Neuron (in vitro differentiated cells): ENCODE measurements around the gene HADH.
"Not testable (repeated sequence)": the region's sequence is repeated elsewhere in the genome, so short reads cannot be mapped to it uniquely, and the experiment has no call there.

Experiments used
- H2AFZ ChIP-seq: one replicate; pipeline ENCODE4 v1.6.1; 2013; ENCODE audit warnings: low read depth, mild to moderate bottlenecking, inconsistent platforms, low read length, moderate library complexity
- H3K27me3 ChIP-seq: one replicate; pipeline ENCODE4 v1.6.1; 2013; ENCODE audit warnings: low read length; ENCODE audit not compliant: insufficient read depth
- H3K36me3 ChIP-seq: one replicate; pipeline ENCODE4 v1.6.1; 2013; ENCODE audit warnings: low read length; ENCODE audit not compliant: insufficient read depth
- H3K4me1 ChIP-seq: one replicate; pipeline ENCODE4 v1.6.1; 2013; ENCODE audit warnings: low read length; ENCODE audit not compliant: insufficient read depth
- H3K4me3 ChIP-seq: 2 replicates; pipeline ENCODE4 v1.5.1; 2013; ENCODE audit warnings: mild to moderate bottlenecking, low read length, moderate library complexity
- H3K9me3 ChIP-seq: one replicate; pipeline ENCODE4 v1.6.1; 2013; ENCODE audit warnings: low read length

Gene HADH

DNA sequence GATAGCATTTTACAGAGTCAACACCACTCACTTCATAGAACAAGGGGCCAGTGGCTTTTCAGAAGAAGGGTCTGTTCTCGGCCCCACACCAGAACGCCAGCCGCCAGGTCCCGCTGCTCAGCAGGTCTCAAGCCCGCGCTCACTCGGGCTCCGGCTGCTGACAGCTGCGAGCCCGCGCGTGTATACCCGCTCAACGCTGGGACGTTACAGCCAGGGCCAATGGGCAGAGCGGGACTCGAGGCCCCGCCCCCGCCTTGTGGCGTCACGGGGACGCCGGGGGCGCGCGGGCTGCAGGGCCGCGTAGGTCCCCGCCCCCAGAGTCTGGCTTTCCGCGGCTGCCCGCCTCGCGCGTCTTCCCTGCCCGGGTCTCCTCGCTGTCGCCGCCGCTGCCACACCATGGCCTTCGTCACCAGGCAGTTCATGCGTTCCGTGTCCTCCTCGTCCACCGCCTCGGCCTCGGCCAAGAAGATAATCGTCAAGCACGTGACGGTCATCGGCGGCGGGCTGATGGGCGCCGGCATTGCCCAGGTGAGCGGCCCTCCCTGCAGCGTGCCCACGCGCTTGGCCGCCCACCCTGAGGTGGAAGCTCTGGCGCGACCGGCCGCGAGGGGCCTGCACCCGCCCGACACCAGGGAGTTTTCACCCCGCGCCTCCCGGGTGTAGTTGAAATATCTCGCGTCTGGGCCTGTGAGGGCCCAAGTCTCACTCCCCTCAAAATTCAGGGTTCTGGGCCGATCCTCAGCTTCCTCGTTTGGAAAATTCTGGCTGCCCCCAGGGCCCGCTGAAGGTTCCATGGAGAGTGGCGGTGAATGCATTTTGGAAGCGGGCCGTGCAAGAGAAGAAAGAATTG, at the start of gene HADH:
Gene HADH, plus strand, starts transcription at position 353 of the 850 bp plus-strand sequence. Its CDS starts 44 bp downstream, at position 397.
- no peaks in the 10 kb centered on the region for H3K9me3 ChIP-seq
- peaks cover 18% of the 10 kb centered on the region for H3K4me1 ChIP-seq
- no peaks in the 10 kb centered on the region for H3K36me3 ChIP-seq
- H3K27me3 ChIP-seq: no peaks in the 10 kb centered on the region
- peak within 1 kb of the TSS; percentile 95 for H3K4me3 ChIP-seq
- peak within 1 kb of the TSS; percentile 98 for H2AFZ ChIP-seq

DNA sequence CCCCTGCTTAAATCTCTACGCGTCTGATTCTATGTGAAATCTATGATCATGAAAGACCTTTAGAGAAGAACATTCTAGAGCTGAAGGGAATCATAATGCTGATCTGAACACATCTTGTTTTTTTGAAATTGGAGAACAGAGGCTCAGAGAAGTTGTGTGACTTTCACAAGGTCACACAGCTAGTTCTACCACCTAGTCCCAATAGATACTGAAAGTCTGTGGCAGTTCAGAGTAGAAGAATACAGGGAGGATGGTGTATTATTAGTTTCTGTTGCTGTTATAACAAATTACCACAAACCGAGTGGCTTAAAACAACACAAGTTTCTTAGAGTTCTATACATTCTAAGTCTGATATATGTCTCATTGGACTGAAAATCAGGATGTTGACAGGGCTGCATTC, 43.9 kb upstream of the HADH start:
- no peaks in the 10 kb centered on the region for H3K27me3 ChIP-seq
- no peaks in the 10 kb centered on the region for H3K4me1 ChIP-seq
- H3K4me3 ChIP-seq: no peak overlapping the region
- no peak overlapping the region for H2AFZ ChIP-seq
- no peaks in the 10 kb centered on the region for H3K9me3 ChIP-seq
- peaks cover 4% of the 10 kb centered on the region for H3K36me3 ChIP-seq

GRCh38 chr4:107950746-107951540, 38.7 kb upstream of the HADH start:
- Histone ChIP-seq H2AFZ (no peak overlapping the region), H3K36me3 (peaks cover 7% of the 10 kb centered on the region), H3K4me1 (no peaks in the 10 kb centered on the region), H3K27me3 (no peaks in the 10 kb centered on the region), H3K9me3 (no peaks in the 10 kb centered on the region), H3K4me3 (no peak overlapping the region)

DNA sequence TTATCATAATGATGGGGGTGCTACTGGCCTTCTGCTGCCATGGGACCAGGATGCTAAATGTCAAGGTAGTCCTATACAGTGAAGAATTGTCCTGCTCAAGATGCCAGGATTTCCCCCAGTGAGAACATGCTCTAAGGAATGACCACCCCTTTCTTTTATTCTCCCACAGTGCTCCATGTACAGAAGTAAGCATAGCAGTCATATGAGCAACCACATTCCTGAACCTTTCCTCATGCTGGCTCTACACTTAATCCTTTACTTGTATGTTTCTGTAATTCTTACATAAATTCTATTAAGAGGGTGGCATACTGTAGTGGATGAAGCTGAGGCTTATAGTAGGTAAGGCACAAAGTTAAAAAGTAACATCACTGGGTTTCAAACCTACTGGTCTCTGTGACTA, 38.1 kb upstream of the HADH start:
- no peaks in the 10 kb centered on the region for H3K9me3 ChIP-seq
- H3K36me3 ChIP-seq: peaks cover 7% of the 10 kb centered on the region
- H2AFZ ChIP-seq: no peak overlapping the region
- H3K4me1 ChIP-seq: no peaks in the 10 kb centered on the region
- H3K27me3 ChIP-seq: no peaks in the 10 kb centered on the region
- H3K4me3 ChIP-seq: no peak overlapping the region

- Histone ChIP-seq H3K27me3 (no peaks in the 10 kb centered on the region), H2AFZ (no peak overlapping the region), H3K4me3 (no peak overlapping the region), H3K4me1 (no peaks in the 10 kb centered on the region), H3K36me3 (peaks cover 2% of the 10 kb centered on the region), H3K9me3 (no peaks in the 10 kb centered on the region)
Measured at GRCh38 chr4:107956011-107956410, 33.7 kb upstream of the HADH start.

DNA sequence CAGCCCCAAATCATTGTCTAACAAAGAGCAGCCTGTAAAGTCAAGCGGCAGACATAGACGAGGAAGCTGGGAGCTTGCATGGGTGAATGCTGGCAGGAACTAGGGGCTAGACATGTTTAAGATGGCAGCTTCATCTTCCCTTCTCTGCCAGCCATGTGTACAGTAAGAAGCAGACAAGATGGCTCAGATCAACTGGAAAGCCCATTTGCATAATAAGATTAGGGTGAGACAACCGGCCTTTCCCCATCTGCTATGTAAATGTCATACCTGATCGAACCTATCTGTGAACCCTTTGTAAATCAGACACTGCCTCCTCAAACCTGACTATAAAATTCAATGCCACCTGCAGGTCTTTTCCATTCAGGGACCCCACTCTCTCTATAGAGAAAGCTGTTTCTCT, 22.8 kb upstream of the HADH start:
- H2AFZ ChIP-seq: no peak overlapping the region
- no peaks in the 10 kb centered on the region for H3K9me3 ChIP-seq
- H3K4me3 ChIP-seq: no peak overlapping the region

DNA sequence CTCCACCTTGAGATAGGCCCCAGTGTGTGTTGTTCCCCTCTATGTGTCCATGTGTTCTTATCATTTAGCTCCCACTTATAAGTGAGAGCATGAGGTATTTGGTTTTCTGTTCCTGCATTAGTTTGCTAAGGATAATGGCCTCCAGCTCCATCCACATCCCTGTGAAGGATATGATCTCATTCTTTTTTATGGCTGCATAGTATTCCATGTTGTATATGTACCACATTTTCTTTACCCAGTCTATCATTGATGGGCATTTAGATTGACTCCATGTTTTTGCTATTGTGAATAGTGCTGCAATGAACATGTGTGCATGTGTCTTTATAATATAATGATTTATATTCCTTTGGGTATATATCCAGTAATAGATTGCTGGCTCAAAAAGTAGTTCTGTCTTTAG, 22.2 kb upstream of the HADH start:
- not testable (repeated sequence) for H2AFZ ChIP-seq, H3K4me1 ChIP-seq, H3K9me3 ChIP-seq, H3K27me3 ChIP-seq, H3K4me3 ChIP-seq, H3K36me3 ChIP-seq

More for the DNA sequence above, 22.8 kb upstream of the HADH start:
- H3K36me3 ChIP-seq: no peaks in the 10 kb centered on the region
- H3K27me3 ChIP-seq: no peaks in the 10 kb centered on the region
- no peaks in the 10 kb centered on the region for H3K4me1 ChIP-seq

- H3K36me3 ChIP-seq, H3K4me1 ChIP-seq, H3K27me3 ChIP-seq, H2AFZ ChIP-seq, H3K9me3 ChIP-seq, H3K4me3 ChIP-seq: not testable (repeated sequence)
Measured at GRCh38 chr4:107967921-107968320, 21.8 kb upstream of the HADH start.

GRCh38 chr4:107970063-107970798, 19.5 kb upstream of the HADH start:
- H3K4me1 ChIP-seq: no peaks in the 10 kb centered on the region
- no peak overlapping the region for H2AFZ ChIP-seq
- no peak overlapping the region for H3K4me3 ChIP-seq
- no peaks in the 10 kb centered on the region for H3K27me3 ChIP-seq
- no peaks in the 10 kb centered on the region for H3K36me3 ChIP-seq
- no peaks in the 10 kb centered on the region for H3K9me3 ChIP-seq

- no peak overlapping the region for H2AFZ ChIP-seq
- H3K9me3 ChIP-seq: no peaks in the 10 kb centered on the region
- H3K4me3 ChIP-seq: no peak overlapping the region
- no peaks in the 10 kb centered on the region for H3K27me3 ChIP-seq
- no peaks in the 10 kb centered on the region for H3K4me1 ChIP-seq
- H3K36me3 ChIP-seq: no peaks in the 10 kb centered on the region
Measured at GRCh38 chr4:107972605-107973004, 17.1 kb upstream of the HADH start.

DNA sequence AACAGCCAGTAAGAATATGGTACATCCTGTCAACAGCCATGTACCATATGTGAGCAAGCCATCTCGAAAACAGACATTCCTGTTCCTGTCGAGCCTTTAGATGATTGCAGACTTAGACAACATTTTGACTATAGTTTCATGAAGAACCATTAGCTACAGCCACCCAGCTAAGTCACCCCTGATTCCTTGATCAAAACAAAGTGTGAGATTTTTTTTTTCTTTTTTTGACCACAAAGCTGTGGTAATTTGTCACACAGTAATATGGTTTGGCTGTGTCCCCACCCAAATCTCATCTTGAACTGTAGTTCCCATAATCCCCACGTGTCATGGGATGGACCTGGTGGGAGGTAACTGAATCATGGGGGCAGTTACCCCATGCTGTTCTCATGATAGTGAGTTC, 15.2 kb upstream of the HADH start:
- no peaks in the 10 kb centered on the region for H3K27me3 ChIP-seq
- H3K36me3 ChIP-seq: no peaks in the 10 kb centered on the region
- no peak overlapping the region for H2AFZ ChIP-seq
- H3K9me3 ChIP-seq: no peaks in the 10 kb centered on the region
- H3K4me3 ChIP-seq: no peak overlapping the region
- H3K4me1 ChIP-seq: no peaks in the 10 kb centered on the region

DNA sequence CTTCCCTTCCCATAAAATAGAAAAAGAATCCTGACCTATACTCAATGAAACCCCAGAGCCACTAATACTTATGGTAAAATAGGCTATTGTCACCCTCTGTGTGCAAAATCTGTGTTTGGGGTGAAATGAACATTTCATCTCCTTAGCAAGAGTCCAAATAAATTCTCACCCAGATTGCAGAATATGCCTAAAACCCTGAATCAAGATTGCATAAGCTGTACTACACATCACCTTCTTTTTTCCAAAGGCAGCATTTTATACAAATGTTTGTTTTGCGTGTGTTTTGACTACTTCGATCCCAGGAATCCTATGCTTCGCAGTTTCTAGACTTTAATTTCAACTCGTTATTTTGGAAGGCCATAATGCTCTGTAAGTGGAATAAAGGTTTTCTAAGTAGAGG, 12.2 kb upstream of the HADH start:
- Histone ChIP-seq H3K36me3 (no peaks in the 10 kb centered on the region), H3K4me1 (no peaks in the 10 kb centered on the region), H2AFZ (no peak overlapping the region), H3K27me3 (no peaks in the 10 kb centered on the region), H3K9me3 (no peaks in the 10 kb centered on the region), H3K4me3 (no peak overlapping the region)
